ENCODE results near the gene PEX10.

Gene PEX10

GRCh38 chr1:2408456-2408855, 3.9 kb downstream of the PEX10 start:
- no peak for FAIRE-seq

GRCh38 chr1:2407991-2408275, 4.4 kb downstream of the PEX10 start:
- FAIRE-seq (no peak), DNase-seq (ENCODE audit: insufficient read length, low spot score) (no peak)
- no peak for TF ChIP-seq TAF1 (IDR thresholded peaks at IDR 0.05; ENCODE audit: low read depth, low read length)
- no peak for TF ChIP-seq POU2F2 (IDR thresholded peaks at IDR 0.05; ENCODE audit: low read depth, low read length)
- no peak for TF ChIP-seq POLR2A (IDR thresholded peaks at IDR 0.05; ENCODE audit: low read depth, low read length)
- TF ChIP-seq PAX5 (IDR thresholded peaks at IDR 0.05; ENCODE audit: insufficient read depth, low read length, severe bottlenecking), result no peak
- TF ChIP-seq SPI1 (IDR thresholded peaks at IDR 0.05; ENCODE audit: low read depth, low read length), result no peak
- no peak for TF ChIP-seq POLR2AphosphoS5 (IDR thresholded peaks at IDR 0.05; ENCODE audit: low read depth, low read length)

More at GRCh38 chr1:2408456-2408855, 3.9 kb downstream of the PEX10 start:
- TF ChIP-seq TAF1 (IDR thresholded peaks at IDR 0.05; ENCODE audit: low read depth, low read length) (no peak), PAX5 (IDR thresholded peaks at IDR 0.05; ENCODE audit: insufficient read depth, low read length, severe bottlenecking) (no peak), POU2F2 (IDR thresholded peaks at IDR 0.05; ENCODE audit: low read depth, low read length) (no peak), SPI1 (IDR thresholded peaks at IDR 0.05; ENCODE audit: low read depth, low read length) (no peak), POLR2AphosphoS5 (IDR thresholded peaks at IDR 0.05; ENCODE audit: low read depth, low read length) (no peak), POLR2A (IDR thresholded peaks at IDR 0.05; ENCODE audit: low read depth, low read length) (no peak)
- no peak for DNase-seq (ENCODE audit: insufficient read length, low spot score)

- no peak for FAIRE-seq
- DNase-seq (ENCODE audit: insufficient read length, low spot score), result no peak
- TF ChIP-seq SPI1 (IDR thresholded peaks at IDR 0.05; ENCODE audit: low read depth, low read length) (no peak), PAX5 (IDR thresholded peaks at IDR 0.05; ENCODE audit: insufficient read depth, low read length, severe bottlenecking) (no peak), TAF1 (IDR thresholded peaks at IDR 0.05; ENCODE audit: low read depth, low read length) (no peak), POU2F2 (IDR thresholded peaks at IDR 0.05; ENCODE audit: low read depth, low read length) (no peak), POLR2A (IDR thresholded peaks at IDR 0.05; ENCODE audit: low read depth, low read length) (no peak), POLR2AphosphoS5 (IDR thresholded peaks at IDR 0.05; ENCODE audit: low read depth, low read length) (no peak)
Measured at GRCh38 chr1:2407166-2407990, 5.0 kb downstream of the PEX10 start.

GRCh38 chr1:2406451-2407041, 5.8 kb downstream of the PEX10 start:
- TF ChIP-seq SPI1 (IDR thresholded peaks at IDR 0.05; ENCODE audit: low read depth, low read length) (no peak), POLR2AphosphoS5 (IDR thresholded peaks at IDR 0.05; ENCODE audit: low read depth, low read length) (no peak), TAF1 (IDR thresholded peaks at IDR 0.05; ENCODE audit: low read depth, low read length) (no peak), PAX5 (IDR thresholded peaks at IDR 0.05; ENCODE audit: insufficient read depth, low read length, severe bottlenecking) (no peak), POU2F2 (IDR thresholded peaks at IDR 0.05; ENCODE audit: low read depth, low read length) (no peak), POLR2A (IDR thresholded peaks at IDR 0.05; ENCODE audit: low read depth, low read length) (no peak)
- DNase-seq (ENCODE audit: insufficient read length, low spot score) (no peak), FAIRE-seq (no peak)

- DNase-seq (ENCODE audit: insufficient read length, low spot score) (no peak), FAIRE-seq (no peak)
- no peak for TF ChIP-seq POU2F2 (IDR thresholded peaks at IDR 0.05; ENCODE audit: low read depth, low read length)
- TF ChIP-seq PAX5 (IDR thresholded peaks at IDR 0.05; ENCODE audit: insufficient read depth, low read length, severe bottlenecking), result no peak
- TF ChIP-seq POLR2AphosphoS5 (IDR thresholded peaks at IDR 0.05; ENCODE audit: low read depth, low read length), result 0 out of 2 replicates have a peak, but pooled peaks have one; percentile 10
- no peak for TF ChIP-seq SPI1 (IDR thresholded peaks at IDR 0.05; ENCODE audit: low read depth, low read length)
- TF ChIP-seq POLR2A (IDR thresholded peaks at IDR 0.05; ENCODE audit: low read depth, low read length), result 0 out of 2 replicates have a peak, but pooled peaks have one; percentile 28
- no peak for TF ChIP-seq TAF1 (IDR thresholded peaks at IDR 0.05; ENCODE audit: low read depth, low read length)
Measured at GRCh38 chr1:2405588-2406295, 6.6 kb downstream of the PEX10 start.

GRCh38 chr1:2404890-2405511, 7.4 kb downstream of the PEX10 start:
- TF ChIP-seq POLR2AphosphoS5 (IDR thresholded peaks at IDR 0.05; ENCODE audit: low read depth, low read length) (no peak), POU2F2 (IDR thresholded peaks at IDR 0.05; ENCODE audit: low read depth, low read length) (no peak), PAX5 (IDR thresholded peaks at IDR 0.05; ENCODE audit: insufficient read depth, low read length, severe bottlenecking) (no peak), TAF1 (IDR thresholded peaks at IDR 0.05; ENCODE audit: low read depth, low read length) (no peak), POLR2A (IDR thresholded peaks at IDR 0.05; ENCODE audit: low read depth, low read length) (no peak), SPI1 (IDR thresholded peaks at IDR 0.05; ENCODE audit: low read depth, low read length) (no peak)
- FAIRE-seq (no peak), DNase-seq (ENCODE audit: insufficient read length, low spot score) (no peak)

- FAIRE-seq (no peak), DNase-seq (ENCODE audit: insufficient read length, low spot score) (no peak)
- TF ChIP-seq POLR2AphosphoS5 (IDR thresholded peaks at IDR 0.05; ENCODE audit: low read depth, low read length) (peak; percentile 47; the same call in 1 of the 2 replicates), SPI1 (IDR thresholded peaks at IDR 0.05; ENCODE audit: low read depth, low read length) (no peak), PAX5 (IDR thresholded peaks at IDR 0.05; ENCODE audit: insufficient read depth, low read length, severe bottlenecking) (no peak), POU2F2 (IDR thresholded peaks at IDR 0.05; ENCODE audit: low read depth, low read length) (no peak), TAF1 (IDR thresholded peaks at IDR 0.05; ENCODE audit: low read depth, low read length) (no peak), POLR2A (IDR thresholded peaks at IDR 0.05; ENCODE audit: low read depth, low read length) (0 out of 2 replicates have a peak, but pooled peaks have one; percentile 15)
Measured at GRCh38 chr1:2404142-2404889, 8.0 kb downstream of the PEX10 start.

GRCh38 chr1:2403273-2403672, 9.1 kb downstream of the PEX10 start:
- TF ChIP-seq POLR2A (IDR thresholded peaks at IDR 0.05; ENCODE audit: low read depth, low read length) (no peak), PAX5 (IDR thresholded peaks at IDR 0.05; ENCODE audit: insufficient read depth, low read length, severe bottlenecking) (no peak)
- DNase-seq (ENCODE audit: insufficient read length, low spot score) (no peak), FAIRE-seq (no peak)
